Testis (tissue), 2 donors: ENCODE data around the gene SULT2B1.

Source experiments
- CTCF ChIP-seq, 3 experiments: fragments of 450-650 bp in 2 of 3; fragments of 200-600 bp in 1 of 3; sonication (generic) in 1 of 3; IDR thresholded peaks; one replicate each; pipeline ENCODE4 v1.5.1; 2016 to 2019; ENCODE audit warnings: antibody characterized with exemption in 3 of 3, mild to moderate bottlenecking in 2 of 3, moderate library complexity in 1 of 3
- POLR2A ChIP-seq: fragments of 450-650 bp; IDR thresholded peaks from one replicate; pipeline ENCODE4 v1.6.1; 2017; ENCODE audit warnings: antibody characterized with exemption, mild to moderate bottlenecking, moderate library complexity

GRCh38 chr19:48549380-48549779 lies 2.6 kb upstream of the SULT2B1 start:
- TF ChIP-seq POLR2A (no peak), CTCF (IDR thresholded peaks at IDR 0.05) (no peak)
